Measurements from ENCODE around the gene SETBP1. TPM values are rescaled to one million over a fixed set of nuclear protein-coding genes. Genes with fewer than 3 reads are reported as not detected.

Gene SETBP1
- total RNA-seq, 1 experiment from 2014 or later = 4.0 TPM

- Histone ChIP-seq H3K9me3 (no peaks in the 10 kb centered on the region), H3K4me1 (peaks cover 18% of the 10 kb centered on the region; the same call in 1 of the 2 replicates), H3K27me3 (replicated peaks; ENCODE audit: control insufficient read depth, insufficient read depth, low read length) (no peaks in the 10 kb centered on the region), H3K4me3 (ENCODE audit: low read depth, low read length) (no peak overlapping the region), H3K36me3 (ENCODE audit: control insufficient read depth, insufficient read depth, low read length) (no peaks in the 10 kb centered on the region)
- no peaks in the 10 kb centered on the region for H3K4me1 Mint-ChIP-seq (ENCODE audit: low read depth, unreplicated experiment)
- H3K9me3 Mint-ChIP-seq (ENCODE audit: unreplicated experiment) = no peaks in the 10 kb centered on the region
- no peak for DNase-seq
- H3K36me3 Mint-ChIP-seq (ENCODE audit: insufficient read depth, unreplicated experiment) = no peaks in the 10 kb centered on the region
- no peak overlapping the region for H3K4me3 Mint-ChIP-seq (ENCODE audit: unreplicated experiment)
- POLR2A ChIA-PET = no interaction called here
- no peak for TF ChIP-seq CTCF (IDR thresholded peaks at IDR 0.05; ENCODE audit: insufficient read depth in 1 of 2, low read depth in 1 of 2, low read length in 1 of 2, severe bottlenecking in 1 of 2, unreplicated experiment in 1 of 2)
- H3K27ac Mint-ChIP-seq (ENCODE audit: unreplicated experiment) = no peak overlapping the region
- CTCF ChIA-PET = no interaction called here
- BruUV-seq (replicated peaks) = no TSS peak
- H3K27me3 Mint-ChIP-seq (ENCODE audit: insufficient read depth, unreplicated experiment) = no peaks in the 10 kb centered on the region
- intact Hi-C loops (cut with micrococcal nuclease; ENCODE audit: unreplicated experiment) = loop anchor here (5.0 kb wide), 1 partner anchor 38 kb away; no protein-coding TSS in a partner anchor
Observed at GRCh38 chr18:44770641-44771040, 90.0 kb downstream of the SETBP1 start.

- H3K4me1 ChIP-seq = peaks cover 18% of the 10 kb centered on the region; the same call in 1 of the 2 replicates
- POLR2A ChIA-PET = no interaction called here
- no peak for TF ChIP-seq CTCF (IDR thresholded peaks at IDR 0.05; ENCODE audit: insufficient read depth in 1 of 2, low read depth in 1 of 2, low read length in 1 of 2, severe bottlenecking in 1 of 2, unreplicated experiment in 1 of 2)
- H3K36me3 Mint-ChIP-seq (ENCODE audit: insufficient read depth, unreplicated experiment) = no peaks in the 10 kb centered on the region
- CTCF ChIA-PET = no interaction called here
- intact Hi-C loops (cut with micrococcal nuclease; ENCODE audit: unreplicated experiment) = loop anchor here (5.0 kb wide), 1 partner anchor 39 kb away; no protein-coding TSS in a partner anchor
- H3K36me3 ChIP-seq (ENCODE audit: control insufficient read depth, insufficient read depth, low read length) = no peaks in the 10 kb centered on the region
- no peak overlapping the region for H3K4me3 ChIP-seq (ENCODE audit: low read depth, low read length)
- no peaks in the 10 kb centered on the region for H3K27me3 Mint-ChIP-seq (ENCODE audit: insufficient read depth, unreplicated experiment)
- no peaks in the 10 kb centered on the region for H3K9me3 Mint-ChIP-seq (ENCODE audit: unreplicated experiment)
- no peak for DNase-seq
- H3K4me1 Mint-ChIP-seq (ENCODE audit: low read depth, unreplicated experiment) = no peaks in the 10 kb centered on the region
- no peaks in the 10 kb centered on the region for H3K9me3 ChIP-seq
- no peaks in the 10 kb centered on the region for H3K27me3 ChIP-seq (replicated peaks; ENCODE audit: control insufficient read depth, insufficient read depth, low read length)
- no peak overlapping the region for H3K27ac Mint-ChIP-seq (ENCODE audit: unreplicated experiment)
- H3K4me3 Mint-ChIP-seq (ENCODE audit: unreplicated experiment) = no peak overlapping the region
- no TSS peak for BruUV-seq (replicated peaks)
Observed at GRCh38 chr18:44771572-44771955, 90.9 kb downstream of the SETBP1 start.

GRCh38 chr18:44771956-44772917 lies 91.5 kb downstream of the SETBP1 start:
- H3K27ac Mint-ChIP-seq (ENCODE audit: unreplicated experiment) = no peak overlapping the region
- no peaks in the 10 kb centered on the region for H3K27me3 Mint-ChIP-seq (ENCODE audit: insufficient read depth, unreplicated experiment)
- peak; percentile 29 to 53 for DNase-seq

More at GRCh38 chr18:44771956-44772917, 91.5 kb downstream of the SETBP1 start:
- Mint-ChIP-seq H3K4me1 (ENCODE audit: low read depth, unreplicated experiment) (no peaks in the 10 kb centered on the region), H3K36me3 (ENCODE audit: insufficient read depth, unreplicated experiment) (no peaks in the 10 kb centered on the region), H3K4me3 (ENCODE audit: unreplicated experiment) (peak overlapping the region; percentile 22), H3K9me3 (ENCODE audit: unreplicated experiment) (no peaks in the 10 kb centered on the region)
- Histone ChIP-seq H3K4me3 (ENCODE audit: low read depth, low read length) (no peak overlapping the region), H3K27me3 (replicated peaks; ENCODE audit: control insufficient read depth, insufficient read depth, low read length) (no peaks in the 10 kb centered on the region), H3K4me1 (peaks cover 18% of the 10 kb centered on the region; the same call in 1 of the 2 replicates), H3K9me3 (no peaks in the 10 kb centered on the region), H3K36me3 (ENCODE audit: control insufficient read depth, insufficient read depth, low read length) (no peaks in the 10 kb centered on the region)
- ChIA-PET POLR2A (no interaction called here), CTCF (no interaction called here)
- no peak for TF ChIP-seq CTCF (IDR thresholded peaks at IDR 0.05; ENCODE audit: insufficient read depth in 1 of 2, low read depth in 1 of 2, low read length in 1 of 2, severe bottlenecking in 1 of 2, unreplicated experiment in 1 of 2)
- BruUV-seq (replicated peaks) = no TSS peak
- intact Hi-C loops (cut with micrococcal nuclease; ENCODE audit: unreplicated experiment) = loop anchor here (5.0 kb wide), 1 partner anchor 40 kb away; no protein-coding TSS in a partner anchor
